OCI-LY1 (cell line): Measurements from ENCODE around the gene KCNH1.

Experiments used
- EZH2 ChIP-seq: fragments of 200-600 bp; sonication (generic), shearing (Covaris generic); IDR thresholded peaks from 2 replicates; pipeline ENCODE4 v1.8.0; 2017; ENCODE audit warnings: borderline replicate concordance, mixed run types, mild to moderate bottlenecking, antibody characterized with exemption, low read length, moderate library complexity, mixed read lengths
- TF ChIP-seq, protein P1 (sequence below): fragments of 200-600 bp; sonication (generic), shearing (Covaris generic); IDR thresholded peaks from 2 replicates; pipeline ENCODE4 v1.5.1; 2017; ENCODE audit warnings: mild to moderate bottlenecking, antibody characterized with exemption, low read length, moderate library complexity, mixed read lengths

GRCh38 chr1:210685295-210685650, 448.7 kb downstream of the KCNH1 start:
- TF ChIP-seq, protein P1, sequence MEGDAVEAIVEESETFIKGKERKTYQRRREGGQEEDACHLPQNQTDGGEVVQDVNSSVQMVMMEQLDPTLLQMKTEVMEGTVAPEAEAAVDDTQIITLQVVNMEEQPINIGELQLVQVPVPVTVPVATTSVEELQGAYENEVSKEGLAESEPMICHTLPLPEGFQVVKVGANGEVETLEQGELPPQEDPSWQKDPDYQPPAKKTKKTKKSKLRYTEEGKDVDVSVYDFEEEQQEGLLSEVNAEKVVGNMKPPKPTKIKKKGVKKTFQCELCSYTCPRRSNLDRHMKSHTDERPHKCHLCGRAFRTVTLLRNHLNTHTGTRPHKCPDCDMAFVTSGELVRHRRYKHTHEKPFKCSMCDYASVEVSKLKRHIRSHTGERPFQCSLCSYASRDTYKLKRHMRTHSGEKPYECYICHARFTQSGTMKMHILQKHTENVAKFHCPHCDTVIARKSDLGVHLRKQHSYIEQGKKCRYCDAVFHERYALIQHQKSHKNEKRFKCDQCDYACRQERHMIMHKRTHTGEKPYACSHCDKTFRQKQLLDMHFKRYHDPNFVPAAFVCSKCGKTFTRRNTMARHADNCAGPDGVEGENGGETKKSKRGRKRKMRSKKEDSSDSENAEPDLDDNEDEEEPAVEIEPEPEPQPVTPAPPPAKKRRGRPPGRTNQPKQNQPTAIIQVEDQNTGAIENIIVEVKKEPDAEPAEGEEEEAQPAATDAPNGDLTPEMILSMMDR: no peak
- TF ChIP-seq EZH2: no peak
